Osteoblast (primary cell): ENCODE results near the gene OLFML2B. TPM values are rescaled to one million over a fixed set of nuclear protein-coding genes. Genes with fewer than 3 reads are reported as not detected.

ENCODE experiments used
- DNase-seq: peaks from one replicate; pipeline ENCODE4 v3.0.0; 2011; ENCODE audit warnings: low spot score, mixed read lengths; ENCODE audit not compliant: insufficient read length; ENCODE audit errors: missing footprints
- H2AFZ ChIP-seq: 2 replicates; pipeline ENCODE4 v1.6.0; 2011; ENCODE audit warnings: mild to moderate bottlenecking, low read length
- H3K27ac ChIP-seq: 2 replicates; pipeline ENCODE4 v1.5.1; 2011; ENCODE audit warnings: mild to moderate bottlenecking, low read depth, low read length, moderate library complexity
- H3K27me3 ChIP-seq: 2 replicates; pipeline ENCODE4 v1.6.0; 2012; ENCODE audit warnings: mild to moderate bottlenecking, control low read depth, inconsistent platforms, low read length, moderate library complexity; ENCODE audit not compliant: insufficient read depth
- H3K36me3 ChIP-seq: 2 replicates; pipeline ENCODE4 v1.5.1; 2011; ENCODE audit warnings: mild to moderate bottlenecking, low read length, control low read depth, moderate library complexity; ENCODE audit not compliant: insufficient read depth
- H3K4me1 ChIP-seq: 2 replicates; pipeline ENCODE4 v1.5.1; 2011; ENCODE audit warnings: mild to moderate bottlenecking, low read length, control low read depth, moderate library complexity; ENCODE audit not compliant: insufficient read depth
- H3K4me2 ChIP-seq: 2 replicates; pipeline ENCODE4 v1.6.0; 2011; ENCODE audit warnings: mild to moderate bottlenecking, low read length; ENCODE audit not compliant: insufficient read depth
- H3K4me3 ChIP-seq: fragments of 200-600 bp; sonication (generic); 3 replicates; pipeline ENCODE4 v1.5.1; 2012; ENCODE audit warnings: mild to moderate bottlenecking, low read length, inconsistent platforms; ENCODE audit not compliant: insufficient read depth
- H3K79me2 ChIP-seq: 2 replicates; pipeline ENCODE4 v1.6.0; 2012; ENCODE audit warnings: mild to moderate bottlenecking, low read length, control low read depth, inconsistent platforms; ENCODE audit not compliant: insufficient read depth
- H3K9me3 ChIP-seq: 2 replicates; pipeline ENCODE4 v1.5.1; 2011; ENCODE audit warnings: low read depth, low read length, control low read depth
- H4K20me1 ChIP-seq: 2 replicates; pipeline ENCODE4 v1.6.0; 2012; ENCODE audit warnings: mild to moderate bottlenecking, low read length, control low read depth; ENCODE audit not compliant: insufficient read depth
- total RNA-seq: library from RNA; depleted of rRNA; stranded (reverse); fragments of >200 nt; gene quantifications from 2 replicates; pipeline ENCODE4 v1.2.3, GENCODE V29; 2012
- TF ChIP-seq, protein P1 (sequence below): IDR thresholded peaks from 2 replicates; pipeline ENCODE4 v1.5.1; 2011; ENCODE audit warnings: mild to moderate bottlenecking, low read depth, low read length, moderate library complexity; ENCODE audit errors: extremely low read depth

The OLFML2B gene
- total RNA-seq, 1 donor = 49.9 TPM

DNA sequence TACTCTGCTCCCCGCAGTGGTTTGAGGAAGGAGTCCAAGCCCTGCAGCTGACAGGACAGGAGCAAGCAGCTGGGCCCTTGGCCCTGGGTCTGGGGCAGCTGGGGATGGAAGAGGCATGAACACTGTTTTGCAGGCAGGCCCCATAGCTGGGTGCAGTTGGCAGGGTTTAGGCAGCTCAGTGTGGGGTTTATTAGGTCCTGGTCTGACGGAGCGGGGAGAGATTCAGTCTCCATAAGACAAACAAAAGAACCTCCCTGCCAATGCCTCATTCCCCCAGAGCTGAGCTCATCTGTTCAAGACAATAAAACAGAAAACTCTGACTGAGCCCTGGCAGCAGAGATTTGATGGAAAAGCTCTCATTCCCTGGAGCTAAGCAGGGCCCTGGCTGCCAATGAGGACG is 37.3 kb downstream of the OLFML2B start:
- Histone ChIP-seq H3K79me2 (no peaks in the 10 kb centered on the region), H3K36me3 (no peaks in the 10 kb centered on the region), H3K27ac (no peak overlapping the region), H4K20me1 (no peaks in the 10 kb centered on the region), H3K27me3 (no peaks in the 10 kb centered on the region), H3K9me3 (peaks cover 2% of the 10 kb centered on the region), H3K4me1 (no peaks in the 10 kb centered on the region), H3K4me3 (no peak overlapping the region), H3K4me2 (no peak overlapping the region), H2AFZ (no peak overlapping the region)
- TF ChIP-seq, protein P1, sequence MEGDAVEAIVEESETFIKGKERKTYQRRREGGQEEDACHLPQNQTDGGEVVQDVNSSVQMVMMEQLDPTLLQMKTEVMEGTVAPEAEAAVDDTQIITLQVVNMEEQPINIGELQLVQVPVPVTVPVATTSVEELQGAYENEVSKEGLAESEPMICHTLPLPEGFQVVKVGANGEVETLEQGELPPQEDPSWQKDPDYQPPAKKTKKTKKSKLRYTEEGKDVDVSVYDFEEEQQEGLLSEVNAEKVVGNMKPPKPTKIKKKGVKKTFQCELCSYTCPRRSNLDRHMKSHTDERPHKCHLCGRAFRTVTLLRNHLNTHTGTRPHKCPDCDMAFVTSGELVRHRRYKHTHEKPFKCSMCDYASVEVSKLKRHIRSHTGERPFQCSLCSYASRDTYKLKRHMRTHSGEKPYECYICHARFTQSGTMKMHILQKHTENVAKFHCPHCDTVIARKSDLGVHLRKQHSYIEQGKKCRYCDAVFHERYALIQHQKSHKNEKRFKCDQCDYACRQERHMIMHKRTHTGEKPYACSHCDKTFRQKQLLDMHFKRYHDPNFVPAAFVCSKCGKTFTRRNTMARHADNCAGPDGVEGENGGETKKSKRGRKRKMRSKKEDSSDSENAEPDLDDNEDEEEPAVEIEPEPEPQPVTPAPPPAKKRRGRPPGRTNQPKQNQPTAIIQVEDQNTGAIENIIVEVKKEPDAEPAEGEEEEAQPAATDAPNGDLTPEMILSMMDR = no peak
- DNase-seq = peak; percentile 74

DNA sequence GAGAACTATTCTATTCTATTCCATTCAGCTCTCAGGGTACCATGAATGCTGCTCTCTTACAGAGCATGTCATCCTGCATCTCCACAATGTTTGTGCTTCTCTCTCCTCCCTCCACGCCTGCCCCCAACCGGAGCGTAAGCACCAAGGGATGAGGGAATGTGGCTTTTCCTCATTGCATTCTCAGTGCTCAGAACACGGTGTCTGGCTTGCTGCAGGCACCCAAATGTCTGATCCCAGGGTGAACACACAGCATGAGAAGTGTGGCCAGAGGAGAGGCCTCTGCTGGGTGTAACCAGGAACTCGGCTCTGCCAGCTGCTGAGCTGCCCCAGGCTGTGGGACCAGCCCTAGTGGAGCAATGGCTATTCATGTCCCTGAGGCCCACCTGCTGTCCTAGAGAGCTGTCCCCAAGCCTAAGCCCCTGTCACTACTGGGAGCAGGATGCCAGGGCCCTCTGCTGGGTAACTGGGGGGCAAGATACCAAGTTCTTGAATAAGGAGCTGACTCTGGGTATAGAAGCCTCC is 38.3 kb downstream of the OLFML2B start:
- Histone ChIP-seq H2AFZ (no peak overlapping the region), H3K36me3 (no peaks in the 10 kb centered on the region), H3K27ac (no peak overlapping the region), H3K4me2 (no peak overlapping the region), H3K4me3 (no peak overlapping the region), H4K20me1 (no peaks in the 10 kb centered on the region), H3K4me1 (no peaks in the 10 kb centered on the region), H3K9me3 (peaks cover 2% of the 10 kb centered on the region), H3K27me3 (no peaks in the 10 kb centered on the region), H3K79me2 (no peaks in the 10 kb centered on the region)
- TF ChIP-seq, protein P1 = no peak
- DNase-seq = no peak

DNA sequence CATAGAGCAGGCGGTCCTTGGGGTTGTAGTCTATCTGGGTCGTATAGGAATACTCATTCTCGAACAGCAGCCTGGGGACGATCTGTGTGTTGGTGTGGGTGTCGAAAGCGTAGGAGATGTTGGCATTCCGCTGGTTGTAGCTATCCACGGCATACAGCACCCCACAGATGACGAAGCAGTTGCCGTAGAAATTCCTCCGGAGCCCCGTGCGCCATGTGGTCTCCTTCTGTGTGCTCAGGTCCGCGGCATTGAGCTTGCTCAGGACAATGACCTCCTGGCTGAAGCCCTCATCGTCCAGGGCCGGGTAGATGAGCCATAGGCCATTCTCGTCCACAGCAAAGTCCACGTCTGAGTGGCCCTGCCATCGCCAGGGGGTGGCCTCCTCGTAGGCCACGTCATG is 39.9 kb downstream of the OLFML2B start:
- TF ChIP-seq, protein P1 = no peak
- H3K79me2 ChIP-seq = no peaks in the 10 kb centered on the region
- H4K20me1 ChIP-seq = no peaks in the 10 kb centered on the region
- H3K27ac ChIP-seq = no peak overlapping the region
- DNase-seq = no peak
- no peak overlapping the region for H3K4me3 ChIP-seq
- no peak overlapping the region for H2AFZ ChIP-seq
- no peaks in the 10 kb centered on the region for H3K27me3 ChIP-seq
- no peaks in the 10 kb centered on the region for H3K36me3 ChIP-seq
- H3K4me2 ChIP-seq = no peak overlapping the region
- H3K4me1 ChIP-seq = no peaks in the 10 kb centered on the region
- peaks cover 2% of the 10 kb centered on the region for H3K9me3 ChIP-seq

DNA sequence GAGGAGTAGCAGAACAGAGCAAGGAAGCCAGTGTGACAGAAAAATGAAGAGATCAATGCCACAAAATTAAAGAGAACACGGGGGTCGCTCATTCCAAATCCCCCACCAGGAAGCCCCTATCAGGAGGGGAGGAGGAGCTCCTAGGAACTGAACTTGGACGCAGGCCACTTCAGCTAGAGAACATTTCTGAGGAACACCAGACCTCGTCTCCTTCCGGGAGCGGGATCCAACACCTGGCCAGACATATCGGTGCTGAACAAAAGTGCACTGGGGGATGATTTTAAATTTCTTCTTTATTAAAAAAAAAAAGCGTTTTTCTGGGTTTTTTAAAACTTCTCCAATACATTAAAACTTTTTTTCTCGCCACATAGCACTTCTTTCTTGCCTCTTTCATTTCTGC is 40.8 kb downstream of the OLFML2B start:
- Histone ChIP-seq H3K9me3 (peaks cover 2% of the 10 kb centered on the region), H4K20me1 (no peaks in the 10 kb centered on the region), H3K36me3 (no peaks in the 10 kb centered on the region), H2AFZ (no peak overlapping the region), H3K4me3 (no peak overlapping the region), H3K4me2 (no peak overlapping the region), H3K27ac (no peak overlapping the region), H3K4me1 (no peaks in the 10 kb centered on the region), H3K27me3 (no peaks in the 10 kb centered on the region), H3K79me2 (no peaks in the 10 kb centered on the region)
- TF ChIP-seq, protein P1 = no peak
- DNase-seq = no peak
